Smooth muscle cell (in vitro differentiated cells): ENCODE results near the gene RGS6. TPM values are rescaled to one million over a fixed set of nuclear protein-coding genes. Genes with fewer than 3 reads are reported as not detected.

Source experiments
- DNase-seq: peaks from one replicate; lab custom pipeline; 2025; ENCODE audit not compliant: unreplicated experiment; lab: John Stamatoyannopoulos, UW
- H2AFZ ChIP-seq: fragments of 200-600 bp; sonication (generic); 2 replicates; pipeline ENCODE4 v1.6.0; 2016; ENCODE audit warnings: antibody characterized with exemption, low read depth, mild to moderate bottlenecking
- H3F3A ChIP-seq: fragments of 200-600 bp; sonication (generic); 2 replicates; pipeline ENCODE4 v1.6.0; 2017; ENCODE audit warnings: antibody characterized with exemption, low read depth
- H3K27ac ChIP-seq: fragments of 200-600 bp; sonication (generic); 2 replicates; pipeline ENCODE4 v1.5.1; 2016; ENCODE audit warnings: low read depth, mild to moderate bottlenecking
- H3K27me3 ChIP-seq: fragments of 200-600 bp; sonication (generic); 2 replicates; pipeline ENCODE4 v1.6.1; 2016; ENCODE audit warnings: low read depth, mild to moderate bottlenecking
- H3K36me3 ChIP-seq: fragments of 200-600 bp; sonication (generic); 2 replicates; pipeline ENCODE4 v1.5.1; 2016; ENCODE audit warnings: low read depth
- H3K4me1 ChIP-seq: fragments of 200-600 bp; sonication (generic); 2 replicates; pipeline ENCODE4 v1.5.1; 2016; ENCODE audit warnings: low read depth
- H3K4me2 ChIP-seq: fragments of 200-600 bp; sonication (generic); 2 replicates; pipeline ENCODE4 v1.6.0; 2016; ENCODE audit warnings: mild to moderate bottlenecking
- H3K4me3 ChIP-seq: fragments of 200-600 bp; sonication (generic); 2 replicates; pipeline ENCODE4 v1.5.1; 2016; ENCODE audit warnings: mild to moderate bottlenecking
- H3K79me2 ChIP-seq: fragments of 200-600 bp; sonication (generic); 2 replicates; pipeline ENCODE4 v1.6.0; 2016; ENCODE audit warnings: low read depth, mild to moderate bottlenecking
- H3K9ac ChIP-seq: fragments of 200-600 bp; sonication (generic); 2 replicates; pipeline ENCODE4 v1.6.0; 2016; ENCODE audit warnings: low read depth
- H3K9me3 ChIP-seq: fragments of 200-600 bp; sonication (generic); replicated peaks from 2 replicates; pipeline ENCODE4 v1.5.1; 2016; ENCODE audit warnings: low read depth
- H4K20me1 ChIP-seq: fragments of 200-600 bp; sonication (generic); 2 replicates; pipeline ENCODE4 v1.6.0; 2016; ENCODE audit warnings: low read depth
- CTCF ChIP-seq: fragments of 200-600 bp; sonication (generic); IDR thresholded peaks from 2 replicates; pipeline ENCODE4 v1.5.1; 2017; ENCODE audit warnings: borderline replicate concordance, mild to moderate bottlenecking, antibody characterized with exemption; ENCODE audit not compliant: insufficient read depth, poor library complexity, severe bottlenecking
- WGBS: methylation state at CpG from one replicate; pipeline ENCODE4 v1.1.7; 2016; ENCODE audit warnings: low lambda C conversion rate; 5-methylcytosine and 5-hydroxymethylcytosine counted together
- polyA plus RNA-seq: library from polyadenylated mRNA; unstranded; fragments of >200 nt; fragmentation: Nextera tagmentation; extraction: Ambion mirVana; gene quantifications from 2 replicates; pipeline ENCODE4 v1.2.1, GENCODE V29; 2016
- total RNA-seq: library from RNA; depleted of rRNA; stranded (reverse); fragments of >200 nt; gene quantifications from 2 replicates; pipeline ENCODE4 v1.2.3, GENCODE V29; 2014

RGS6 gene
- total and polyA plus RNA-seq, 2 experiments from 2014 or later, result 0.40 TPM; not detected in 1

GRCh38 chr14:72452774-72453173 lies 520.5 kb downstream of the RGS6 start:
- H3K9ac ChIP-seq, result no peak overlapping the region
- WGBS, result 93% methylated on average over 5 of the region's 5 CpGs
- no peaks in the 10 kb centered on the region for H3K27me3 ChIP-seq
- H3F3A ChIP-seq, result no peaks in the 10 kb centered on the region
- no peaks in the 10 kb centered on the region for H3K36me3 ChIP-seq
- H3K79me2 ChIP-seq, result no peaks in the 10 kb centered on the region
- H2AFZ ChIP-seq, result no peak overlapping the region
- no peak overlapping the region for H3K4me3 ChIP-seq
- H3K4me2 ChIP-seq, result no peak overlapping the region
- no peak for DNase-seq
- H4K20me1 ChIP-seq, result no peaks in the 10 kb centered on the region
- no peaks in the 10 kb centered on the region for H3K9me3 ChIP-seq
- peaks cover 16% of the 10 kb centered on the region for H3K4me1 ChIP-seq
- TF ChIP-seq CTCF, result no peak
- H3K27ac ChIP-seq, result no peak overlapping the region

- H3F3A ChIP-seq, result no peaks in the 10 kb centered on the region
- H3K9me3 ChIP-seq, result no peaks in the 10 kb centered on the region
- no peaks in the 10 kb centered on the region for H3K27me3 ChIP-seq
- no peak overlapping the region for H3K27ac ChIP-seq
- no peaks in the 10 kb centered on the region for H4K20me1 ChIP-seq
- H3K4me2 ChIP-seq, result no peak overlapping the region
- no peak overlapping the region for H3K4me3 ChIP-seq
- no peak for DNase-seq
- TF ChIP-seq CTCF, result no peak
- H3K36me3 ChIP-seq, result no peaks in the 10 kb centered on the region
- 79% methylated on average over 3 of the region's 3 CpGs for WGBS
- no peaks in the 10 kb centered on the region for H3K79me2 ChIP-seq
- no peak overlapping the region for H3K9ac ChIP-seq
- no peak overlapping the region for H2AFZ ChIP-seq
- H3K4me1 ChIP-seq, result peaks cover 16% of the 10 kb centered on the region
These were observed 522.3 kb downstream of the RGS6 start for GRCh38 chr14:72454388-72455160.

GRCh38 chr14:72457641-72458040 lies 525.4 kb downstream of the RGS6 start:
- Histone ChIP-seq H2AFZ (no peak overlapping the region), H4K20me1 (no peaks in the 10 kb centered on the region), H3F3A (no peaks in the 10 kb centered on the region), H3K36me3 (no peaks in the 10 kb centered on the region), H3K4me2 (peak overlapping the region; percentile 18), H3K9ac (no peak overlapping the region), H3K4me1 (no peaks in the 10 kb centered on the region), H3K27ac (peak overlapping the region; percentile 37), H3K27me3 (no peaks in the 10 kb centered on the region), H3K4me3 (no peak overlapping the region), H3K79me2 (no peaks in the 10 kb centered on the region), H3K9me3 (no peaks in the 10 kb centered on the region)
- TF ChIP-seq CTCF, result no peak
- DNase-seq, result no peak
- WGBS, result 31% methylated on average over 4 of the region's 4 CpGs

- Histone ChIP-seq H3K4me1 (no peaks in the 10 kb centered on the region), H3F3A (no peaks in the 10 kb centered on the region), H3K27me3 (no peaks in the 10 kb centered on the region), H3K79me2 (no peaks in the 10 kb centered on the region), H3K27ac (no peak overlapping the region), H3K9me3 (peaks cover 5% of the 10 kb centered on the region), H4K20me1 (no peaks in the 10 kb centered on the region), H2AFZ (no peak overlapping the region), H3K4me3 (no peak overlapping the region), H3K36me3 (peaks cover 3% of the 10 kb centered on the region), H3K9ac (no peak overlapping the region), H3K4me2 (no peak overlapping the region)
- WGBS, result 76% methylated on average over 2 of the region's 2 CpGs
- TF ChIP-seq CTCF, result no peak
- DNase-seq, result no peak
These were observed 529.8 kb downstream of the RGS6 start for GRCh38 chr14:72462056-72462455.
